K562 (cell line): ENCODE measurements around the gene CUL1. TPM values are rescaled to one million over a fixed set of nuclear protein-coding genes. Genes with fewer than 3 reads are reported as not detected.
"Not testable (repeated sequence)": the region's sequence is repeated elsewhere in the genome, so short reads cannot be mapped to it uniquely, and the experiment has no call there.

ENCODE experiments used
- ATAC-seq: fragments of 200-7000 bp; cut with Tn5 transposase; 3 replicates; pipeline ENCODE4 v1.9.1; 2020; ENCODE audit warnings: moderate library complexity
- BruUV-seq: library from RNA; stranded (reverse); fragments of 400-500 nt; replicated peaks from 2 replicates; lab custom pipeline; 2021; lab: Mats Ljungman, UMichigan
- CTCF ChIA-PET: fragments of 300-600 bp; formaldehyde crosslinking; extraction: SDS; loops from one replicate; lab custom pipeline; 2021; ENCODE audit warnings: low intra/inter-chr PET ratio; lab: Yijun Ruan, JAX
- POLR2A ChIA-PET: fragments of 300-600, 350-650 bp; sonication (Branson Sonifier 250); formaldehyde crosslinking; extraction: SDS; loops from one replicate; lab custom pipeline; 2021; ENCODE audit warnings: antibody characterized with exemption, inconsistent platforms; lab: Yijun Ruan, JAX
- DNase-seq, 4 experiments: peaks; one replicate each; pipeline versions ENCODE4 v3.0.0 to v3.0.0-alpha.2; 2011 to 2018; ENCODE audit warnings: low spot score in 3 of 4, mixed read lengths in 3 of 4; ENCODE audit errors: extremely low read depth in 1 of 4
- FAIRE-seq: peaks from 2 replicates; lab custom pipeline; 2011; peaks lifted over from hg19 to GRCh38; lab: Jason Lieb, UNC
- H2AFZ ChIP-seq: 2 replicates; pipeline ENCODE4 v1.6.0; 2011; ENCODE audit warnings: low read depth, low read length, control low read depth, inconsistent platforms
- H3K27ac ChIP-seq: fragments of 200-600 bp; 3 replicates; pipeline ENCODE4 v1.8.0; 2011; ENCODE audit warnings: low read depth, mild to moderate bottlenecking, control low read depth, inconsistent platforms, low read length, moderate library complexity, mixed read lengths; ENCODE audit errors: extremely low read depth
- H3K27me3 ChIP-seq, 2 experiments: fragments of 300-600 bp in 1 of 2; 2 replicates in 1 of 2; 3 replicates in 1 of 2; pipeline versions ENCODE4 v1.6.0 to v1.8.0; 2011; ENCODE audit warnings: inconsistent platforms in 2 of 2, low read length in 2 of 2, mild to moderate bottlenecking in 1 of 2, mixed read lengths in 1 of 2, moderate library complexity in 1 of 2; ENCODE audit not compliant: control insufficient read depth in 2 of 2, insufficient read depth in 2 of 2
- H3K36me3 ChIP-seq: fragments of 300-600 bp; 3 replicates; pipeline ENCODE4 v1.8.0; 2011; ENCODE audit warnings: mild to moderate bottlenecking, low read length, inconsistent platforms; ENCODE audit not compliant: control insufficient read depth, insufficient read depth
- H3K4me1 ChIP-seq, 2 experiments: fragments of 200-600 bp in 1 of 2; replicated peaks in 1 of 2; 2 replicates in 1 of 2; 3 replicates in 1 of 2; pipeline versions ENCODE4 v1.5.1 to v1.8.0; 2011; ENCODE audit warnings: inconsistent platforms in 2 of 2, low read length in 2 of 2, mild to moderate bottlenecking in 1 of 2, mixed read lengths in 1 of 2, moderate library complexity in 1 of 2; ENCODE audit not compliant: control insufficient read depth in 2 of 2, insufficient read depth in 2 of 2
- H3K4me2 ChIP-seq: 2 replicates; pipeline ENCODE4 v1.6.1; 2011; ENCODE audit warnings: low read length, control low read depth, inconsistent platforms, mixed read lengths; ENCODE audit not compliant: insufficient read depth
- H3K4me3 ChIP-seq: fragments of 200-600 bp; sonication (generic), shearing (Covaris generic); 2 replicates; pipeline ENCODE4 v1.5.1; 2016; ENCODE audit warnings: control low read depth, inconsistent platforms
- H3K79me2 ChIP-seq: fragments of 200-600 bp; 3 replicates; pipeline ENCODE4 v1.8.0; 2011; ENCODE audit warnings: low read length, inconsistent platforms; ENCODE audit not compliant: control insufficient read depth, insufficient read depth
- H3K9ac ChIP-seq, 2 experiments: 2 replicates each; pipeline versions ENCODE4 v1.6.0 to v1.6.1; 2011; ENCODE audit warnings: low read depth in 2 of 2, low read length in 2 of 2, control low read depth in 1 of 2, inconsistent platforms in 1 of 2, mild to moderate bottlenecking in 1 of 2, mixed read lengths in 1 of 2; ENCODE audit not compliant: insufficient read depth in 1 of 2
- H3K9me1 ChIP-seq: one replicate; pipeline ENCODE4 v1.6.0; 2011; ENCODE audit warnings: inconsistent platforms, mild to moderate bottlenecking, low read length, moderate library complexity; ENCODE audit not compliant: control insufficient read depth, insufficient read depth
- H3K9me3 ChIP-seq: replicated peaks from 2 replicates; pipeline ENCODE4 v1.5.1; 2011; ENCODE audit warnings: low read depth, low read length, inconsistent platforms; ENCODE audit not compliant: control insufficient read depth, insufficient read depth
- H4K20me1 ChIP-seq: replicated peaks from 2 replicates; pipeline ENCODE4 v1.6.1; 2011; ENCODE audit warnings: low read length, inconsistent platforms, mixed read lengths; ENCODE audit not compliant: control insufficient read depth, insufficient read depth
- CBFA2T3 ChIP-seq: fragments of 450-650 bp; IDR thresholded peaks from 2 replicates; pipeline ENCODE4 v1.6.1; 2017
- CCNT2 ChIP-seq: IDR thresholded peaks from 2 replicates; pipeline ENCODE4 v1.6.1; 2011; ENCODE audit warnings: borderline replicate concordance, low read depth, mild to moderate bottlenecking, moderate library complexity, mixed read lengths, low read length; ENCODE audit not compliant: insufficient read length; ENCODE audit errors: extremely low read depth
- CEBPG ChIP-seq, 3 experiments: fragments of 200-800 bp in 1 of 3; sonication (Bioruptor generic) in 1 of 3; sonication (generic) in 1 of 3; formaldehyde crosslinking in 1 of 3; IDR thresholded peaks in 2 of 3; conservative IDR thresholded peaks in 1 of 3; 2 replicates each; pipeline versions ENCODE4 v1.6.1 to v1.8.0; 2016 to 2022; ENCODE audit warnings: missing compliant biosample characterization in 2 of 3, missing genetic modification characterization in 2 of 3, mild to moderate bottlenecking in 1 of 3, missing genetic modification reagents in 1 of 3
- DMBX1 ChIP-seq: fragments of 250-450 bp; sonication (Bioruptor Pico); IDR thresholded peaks from 2 replicates; pipeline ENCODE4 v1.8.0; 2022; ENCODE audit warnings: inconsistent platforms, mild to moderate bottlenecking, moderate library complexity, borderline replicate concordance
- FOXK2 ChIP-seq, 2 experiments: fragments of 450-650 bp; IDR thresholded peaks in 1 of 2; conservative IDR thresholded peaks in 1 of 2; 2 replicates each; pipeline ENCODE4 v1.6.1; 2016; ENCODE audit warnings: low read depth in 2 of 2, mild to moderate bottlenecking in 1 of 2
- MYNN ChIP-seq, 2 experiments: sonication (generic); formaldehyde crosslinking in 1 of 2; IDR thresholded peaks; 2 replicates each; pipeline versions ENCODE4 v1.5.0 to v1.6.1; 2016 to 2020; ENCODE audit warnings: antibody characterized with exemption in 1 of 2, missing genetic modification reagents in 1 of 2
- RHOXF2B ChIP-seq: fragments of 250-450 bp; sonication (Bioruptor Pico); conservative IDR thresholded peaks from 2 replicates; pipeline ENCODE4 v1.5.1; 2021
- SIX5 ChIP-seq, 2 experiments: IDR thresholded peaks; 2 replicates each; pipeline ENCODE4 v1.6.1; 2011; ENCODE audit warnings: low read length in 2 of 2, borderline replicate concordance in 1 of 2, low read depth in 1 of 2, mild to moderate bottlenecking in 1 of 2, moderate library complexity in 1 of 2; ENCODE audit not compliant: insufficient read depth in 1 of 2
- TEAD4 ChIP-seq, 2 experiments: sonication (generic) in 1 of 2; formaldehyde crosslinking in 1 of 2; IDR thresholded peaks; 2 replicates each; pipeline versions ENCODE4 v1.6.1 to v1.8.0; 2012 to 2022; ENCODE audit warnings: borderline replicate concordance in 1 of 2, inconsistent platforms in 1 of 2, low read length in 1 of 2, mild to moderate bottlenecking in 1 of 2, missing genetic modification reagents in 1 of 2
- ZKSCAN3 ChIP-seq: fragments of 250-450 bp; sonication (Bioruptor Pico); IDR thresholded peaks from 2 replicates; pipeline ENCODE4 v1.4.0; 2020
- ZNF436 ChIP-seq: fragments of 250-450, 450-650 bp; sonication (Bioruptor Pico); formaldehyde crosslinking; IDR thresholded peaks from 2 replicates; pipeline ENCODE4 v1.7.0; 2020; ENCODE audit warnings: mild to moderate bottlenecking
- WGBS: fragments of 100-300 bp; shearing (Covaris generic); methylation state at CpG from one replicate; pipeline ENCODE4 v1.1.6; 2016; ENCODE audit warnings: low coverage, mixed read lengths; ENCODE audit not compliant: insufficient coverage; ENCODE audit errors: missing lambda C conversion rate; 5-methylcytosine and 5-hydroxymethylcytosine counted together
- in situ Hi-C: fragments of 300-500 bp; cut with MboI; formaldehyde crosslinking; loops from 4 replicates; pipeline ENCODE4 v1.15.0; 2018; ENCODE audit warnings: inconsistent platforms, mixed read lengths
- intact Hi-C: fragments of 100-400 bp; cut with micrococcal nuclease; formaldehyde crosslinking; loops from 2 replicates; pipeline ENCODE4 v1.14.2; 2022
- polyA plus RNA-seq, 8 experiments: library from polyadenylated mRNA; depleted of rRNA in 4 of 8; stranded (reverse) in 5 of 8; unstranded in 3 of 8; fragments of >200 nt; fragmentation: Nextera tagmentation in 2 of 8; fragmentation: Illumina TruSeq in 1 of 8; extraction: Ambion mirVana in 2 of 8; extraction: Trizol in 1 of 8; gene quantifications; 2 replicates each; pipeline versions ENCODE4 v1.2.1 to v1.2.3, GENCODE V29; 2011 to 2014; ENCODE audit warnings: inconsistent platforms in 1 of 8, missing spikeins in 1 of 8
- total RNA-seq, 7 experiments: library from RNA; depleted of rRNA in 6 of 7; stranded (reverse); fragments of >200 nt in 6 of 7; fragmentation: Illumina TruSeq in 2 of 7; extraction: Trizol in 2 of 7; gene quantifications; 2 replicates each; pipeline versions ENCODE4 v1.2.1 to v1.2.3, GENCODE V29; 2011 to 2021; ENCODE audit warnings: low replicate concordance in 1 of 7

CUL1 gene
- total and polyA plus RNA-seq, 9 of the 15 experiments (the other 6 are each of a cell fraction or from before 2014, with no cell fraction given), result 31.5 to 107 (median 96.5) TPM

DNA sequence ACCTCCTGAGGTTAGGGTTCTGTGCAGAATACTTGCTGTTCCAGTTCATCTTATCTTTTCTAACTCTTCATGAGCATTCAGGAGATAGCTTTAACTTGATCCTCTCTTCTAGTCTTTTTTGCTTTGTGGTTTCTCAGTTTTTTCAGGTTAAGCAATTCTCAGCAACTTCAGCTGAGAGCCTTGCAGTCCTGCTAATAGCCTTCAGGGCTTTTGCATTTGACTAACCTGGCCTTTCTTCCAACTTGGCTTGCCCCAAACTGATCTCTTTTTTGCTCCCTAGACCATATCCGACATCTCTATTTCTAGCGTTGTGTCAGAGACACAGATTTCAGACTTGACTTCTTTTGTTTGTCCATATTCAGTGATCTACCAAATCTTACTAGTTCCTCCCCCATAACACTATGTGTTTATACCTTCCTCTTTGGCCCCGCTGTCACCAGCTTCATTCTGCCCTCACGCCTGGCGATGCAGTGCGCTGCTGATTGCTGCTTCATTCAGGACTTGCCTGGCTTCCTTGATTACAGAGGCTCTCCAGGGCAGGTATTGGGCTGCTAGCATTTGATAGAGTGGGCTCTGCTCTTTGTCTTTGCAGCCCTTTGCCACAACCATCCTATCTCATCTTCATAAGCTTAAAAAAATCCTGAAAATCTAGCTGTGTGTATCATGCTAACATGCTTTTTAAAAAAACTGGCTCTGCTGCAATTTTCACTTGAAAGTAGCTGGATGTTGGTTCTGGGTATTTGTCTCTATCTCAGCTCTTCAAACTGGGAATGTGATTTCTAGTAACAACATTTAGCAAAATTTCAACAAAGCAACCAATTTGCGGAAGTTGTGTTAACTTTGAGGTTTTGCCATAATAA is 9.6 kb downstream of the CUL1 start (continued):
- TF ChIP-seq CEBPG (CRISPR knock-in tag; IDR thresholded peaks at IDR 0.05) (no peak), CEBPG (tag; conservative IDR thresholded peaks at IDR 0.05 in 1 of 2, IDR thresholded peaks at IDR 0.05 in 1 of 2) (peak in 1 of 2 experiments; percentile 25; a peak in 1 of 4 replicates), TEAD4 (IDR thresholded peaks at IDR 0.05; ENCODE audit: low read length) (peak; percentile 7; the same call in 1 of the 2 replicates), TEAD4 (CRISPR knock-in tag; IDR thresholded peaks at IDR 0.05; ENCODE audit: borderline replicate concordance) (no peak), CBFA2T3 (peak; percentile 74)

DNA sequence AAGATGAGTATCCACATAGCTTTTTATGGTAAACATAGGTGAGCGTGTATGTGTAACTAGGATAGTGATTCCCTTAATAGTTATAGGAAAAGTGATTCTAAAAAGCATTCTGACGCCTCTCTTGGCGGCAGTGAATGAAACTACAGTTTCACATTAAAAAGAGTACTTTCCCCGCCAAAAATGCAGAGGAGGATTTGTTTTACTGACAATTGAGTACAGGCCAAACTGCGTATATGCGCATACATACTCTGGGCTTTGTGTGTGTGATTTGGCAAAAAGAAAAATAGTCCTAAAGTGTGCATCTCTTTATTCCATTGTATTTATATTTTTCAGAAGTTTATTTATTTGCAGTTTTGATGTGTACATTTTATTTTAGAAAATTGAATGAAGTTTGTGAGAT is 10.3 kb downstream of the CUL1 start:
- H3K4me2 ChIP-seq, result no peak overlapping the region
- no peaks in the 10 kb centered on the region for H3K9me3 ChIP-seq
- DNase-seq, result no peak
- CTCF ChIA-PET, result no interaction called here
- 83% methylated on average over 6 of the region's 6 CpGs for WGBS
- in situ Hi-C loops, result no loop called here
- H3K27me3 ChIP-seq, result no peaks in the 10 kb centered on the region
- TF ChIP-seq DMBX1 (CRISPR knock-in tag) (no peak), MYNN (IDR thresholded peaks at IDR 0.05) (no peak), MYNN (CRISPR knock-in tag; IDR thresholded peaks at IDR 0.05) (no peak), RHOXF2B (no peak), FOXK2 (conservative IDR thresholded peaks at IDR 0.05 in 1 of 2, IDR thresholded peaks at IDR 0.05 in 1 of 2; ENCODE audit: low read depth in 2 of 2) (no peak), ZNF436 (CRISPR knock-in tag) (no peak), SIX5 (IDR thresholded peaks at IDR 0.05; ENCODE audit: borderline replicate concordance in 1 of 2, insufficient read depth in 1 of 2, low read depth in 1 of 2, low read length in 2 of 2) (no peak), ZKSCAN3 (CRISPR knock-in tag) (no peak), CCNT2 (no peak)
- TF ChIP-seq, all 486 proteins: peak for 0
- Histone ChIP-seq H3K9me1 (peaks cover 14% of the 10 kb centered on the region), H4K20me1 (peaks cover 57% of the 10 kb centered on the region), H3K79me2 (peaks cover 98% of the 10 kb centered on the region), H3K4me1 (peaks cover 10 to 34% of the 10 kb centered on the region in 2 experiments), H2AFZ (no peak overlapping the region), H3K27ac (no peak overlapping the region), H3K9ac (no peak overlapping the region), H3K4me3 (no peak overlapping the region), H3K36me3 (no peaks in the 10 kb centered on the region; the same call in 1 of the 3 replicates)
- FAIRE-seq (no peak), ATAC-seq (no peak)
- intact Hi-C loops, result no loop called here
- POLR2A ChIA-PET, result interaction anchor here (1.0 to 2.4 kb wide), 3 partner anchors 11 to 15 kb away, joined by 4 to 22 read pairs (median 4); partner anchors contain the start of gene CUL1
- no TSS peak for BruUV-seq

DNA sequence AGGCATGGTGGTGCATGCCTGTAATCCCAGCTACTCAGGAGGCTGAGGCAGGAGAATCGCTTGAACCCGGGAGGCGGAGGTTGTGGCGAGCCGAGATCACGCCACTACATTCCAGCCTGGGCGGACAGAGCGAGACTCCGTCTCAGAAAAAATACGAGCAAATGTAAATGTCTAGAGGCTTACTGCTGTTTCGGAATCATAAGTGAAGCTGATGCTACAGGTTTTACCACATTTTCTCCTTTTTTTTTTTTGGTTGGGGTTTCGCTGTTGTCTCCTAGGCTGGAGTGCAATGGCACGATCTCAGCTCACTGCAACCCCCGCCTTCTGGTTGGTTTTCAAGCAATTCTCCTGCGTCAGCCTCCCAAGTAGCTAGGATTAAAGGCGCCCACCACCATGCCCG is 11.7 kb downstream of the CUL1 start:
- intact Hi-C loops, DNase-seq, H3K9me3 ChIP-seq, H3K9ac ChIP-seq, H2AFZ ChIP-seq, H3K27me3 ChIP-seq, H3K4me2 ChIP-seq, H3K4me3 ChIP-seq, ATAC-seq, FAIRE-seq, H3K27ac ChIP-seq, H3K36me3 ChIP-seq, in situ Hi-C loops, BruUV-seq: not testable (repeated sequence)
- WGBS, result 89% methylated on average over 17 of the region's 17 CpGs
- CTCF ChIA-PET, result interaction anchor here (0.7 kb wide), 1 partner anchor 761 kb away, joined by 3 read pairs; no protein-coding TSS in a partner anchor
- POLR2A ChIA-PET, result interaction anchor here (0.7 to 3.4 kb wide), 4 partner anchors 10 to 73 kb away, joined by 3 to 27 read pairs (median 4); no protein-coding TSS in a partner anchor
- Histone ChIP-seq H3K4me1 (peaks cover 10 to 28% of the 10 kb centered on the region in 2 experiments), H3K9me1 (peaks cover 16% of the 10 kb centered on the region), H3K79me2 (peaks cover 98% of the 10 kb centered on the region), H4K20me1 (peaks cover 58% of the 10 kb centered on the region)
